GM18868 (cell line): ENCODE measurements around the gene HAUS5.

Source experiments
- ATAC-seq: cut with Tn5 transposase; IDR thresholded peaks from one replicate; pipeline ENCODE4 v1.9.1; 2021; ENCODE audit warnings: mild to moderate bottlenecking, moderate library complexity; ENCODE audit not compliant: unreplicated experiment

The HAUS5 gene

GRCh38 chr19:35669974-35670373 is 57.4 kb downstream of the HAUS5 start:
- ATAC-seq = no peak

- ATAC-seq = no peak
These were observed 58.2 kb downstream of the HAUS5 start for GRCh38 chr19:35670686-35671085.

GRCh38 chr19:35671818-35672217 is 59.3 kb downstream of the HAUS5 start:
- ATAC-seq = no peak

- ATAC-seq = no peak
These were observed 60.7 kb downstream of the HAUS5 start for GRCh38 chr19:35673121-35673804.
